Measurements from ENCODE around the gene NEGR1. TPM values are rescaled to one million over a fixed set of nuclear protein-coding genes. Genes with fewer than 3 reads are reported as not detected.

The NEGR1 gene
- total and polyA plus RNA-seq, 2 donors (not counting 3 experiments of a cell fraction or from before 2014, with no cell fraction given), result 6.8 to 21.8 TPM

GRCh38 chr1:71448444-71448843 lies 833.9 kb downstream of the NEGR1 start:
- intact Hi-C loops (cut with micrococcal nuclease), result no loop called here
- no peaks in the 10 kb centered on the region for H3K79me2 ChIP-seq (ENCODE audit: control insufficient read depth, insufficient read depth, low read length)
- H3K27me3 ChIP-seq (ENCODE audit: control insufficient read depth in 2 of 2, insufficient read depth in 2 of 2, low read length in 2 of 2), result no peaks in the 10 kb centered on the region
- no peak for DNase-seq (ENCODE audit: low read depth, low spot score)
- ChIA-PET CTCF (no interaction called here), POLR2A (no interaction called here)
- H3K9me1 ChIP-seq (replicated peaks; ENCODE audit: control insufficient read depth, extremely low read depth, insufficient read depth, low read length), result no peaks in the 10 kb centered on the region
- H3K9me3 ChIP-seq (replicated peaks; ENCODE audit: control insufficient read depth, insufficient read depth, low read length), result no peaks in the 10 kb centered on the region
- H4K20me1 ChIP-seq (replicated peaks; ENCODE audit: control insufficient read depth, extremely low read depth, insufficient read depth, low read length), result no peaks in the 10 kb centered on the region
- BruUV-seq (replicated peaks), result no TSS peak
- no peak for TF ChIP-seq POLR2AphosphoS5 (IDR thresholded peaks at IDR 0.05; ENCODE audit: insufficient read depth, low read depth, low read length)
- TF ChIP-seq, protein P1, sequence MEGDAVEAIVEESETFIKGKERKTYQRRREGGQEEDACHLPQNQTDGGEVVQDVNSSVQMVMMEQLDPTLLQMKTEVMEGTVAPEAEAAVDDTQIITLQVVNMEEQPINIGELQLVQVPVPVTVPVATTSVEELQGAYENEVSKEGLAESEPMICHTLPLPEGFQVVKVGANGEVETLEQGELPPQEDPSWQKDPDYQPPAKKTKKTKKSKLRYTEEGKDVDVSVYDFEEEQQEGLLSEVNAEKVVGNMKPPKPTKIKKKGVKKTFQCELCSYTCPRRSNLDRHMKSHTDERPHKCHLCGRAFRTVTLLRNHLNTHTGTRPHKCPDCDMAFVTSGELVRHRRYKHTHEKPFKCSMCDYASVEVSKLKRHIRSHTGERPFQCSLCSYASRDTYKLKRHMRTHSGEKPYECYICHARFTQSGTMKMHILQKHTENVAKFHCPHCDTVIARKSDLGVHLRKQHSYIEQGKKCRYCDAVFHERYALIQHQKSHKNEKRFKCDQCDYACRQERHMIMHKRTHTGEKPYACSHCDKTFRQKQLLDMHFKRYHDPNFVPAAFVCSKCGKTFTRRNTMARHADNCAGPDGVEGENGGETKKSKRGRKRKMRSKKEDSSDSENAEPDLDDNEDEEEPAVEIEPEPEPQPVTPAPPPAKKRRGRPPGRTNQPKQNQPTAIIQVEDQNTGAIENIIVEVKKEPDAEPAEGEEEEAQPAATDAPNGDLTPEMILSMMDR (IDR thresholded peaks at IDR 0.05; ENCODE audit: extremely low read depth in 1 of 2, insufficient read depth in 1 of 2, low read depth in 1 of 2, low read length in 2 of 2), result no peak
- no peak for TF ChIP-seq FOS (IDR thresholded peaks at IDR 0.05; ENCODE audit: borderline replicate concordance, insufficient read depth, low read length)
- TF ChIP-seq MAX (IDR thresholded peaks at IDR 0.05; ENCODE audit: insufficient read depth, insufficient read length), result no peak
- TF ChIP-seq JUN (IDR thresholded peaks at IDR 0.05; ENCODE audit: borderline replicate concordance, insufficient read depth, insufficient read length, low read depth), result no peak
- no peak for TF ChIP-seq POLR2A (IDR thresholded peaks at IDR 0.05; ENCODE audit: low read depth, low read length)
- no peak for TF ChIP-seq EZH2 (IDR thresholded peaks at IDR 0.05; ENCODE audit: borderline replicate concordance, low read depth, low read length, severe bottlenecking)
- TF ChIP-seq MYC (IDR thresholded peaks at IDR 0.05; ENCODE audit: low read depth, low read length), result no peak
- TF ChIP-seq GATA2 (IDR thresholded peaks at IDR 0.05; ENCODE audit: insufficient read depth, insufficient read length, low read depth, low read length), result no peak
- H3K4me2 ChIP-seq (ENCODE audit: insufficient read depth, low read length), result no peak overlapping the region
- no peak overlapping the region for H3K4me3 ChIP-seq (replicated peaks in 1 of 3; ENCODE audit: insufficient read depth in 1 of 3, low read depth in 1 of 3, low read length in 3 of 3)
- H3K4me1 ChIP-seq (ENCODE audit: control insufficient read depth, extremely low read depth, insufficient read depth, low read length), result no peaks in the 10 kb centered on the region
- H3K36me3 ChIP-seq (ENCODE audit: control insufficient read depth in 2 of 2, extremely low read depth in 1 of 2, insufficient read depth in 2 of 2, low read length in 2 of 2), result no peaks in the 10 kb centered on the region
- no peak for FAIRE-seq
- H3K27ac ChIP-seq (ENCODE audit: insufficient read depth, low read depth, low read length), result no peak overlapping the region
- dilution Hi-C loops (cut with MboI; ENCODE audit: extremely low pct_ligation_motif_present, low sequenced_read_pairs), result no loop called here
- no peak overlapping the region for H2AFZ ChIP-seq (ENCODE audit: low read depth, low read length)
- no peak overlapping the region for H3K9ac ChIP-seq (replicated peaks; ENCODE audit: extremely low read depth, insufficient read depth, low read length)
